ENCODE measurements around the gene BSDC1.

The BSDC1 gene

GRCh38 chr1:32350785-32351398 lies 43.3 kb downstream of the BSDC1 start:
- peak overlapping the region; percentile 44 for H3K18ac ChIP-seq (ENCODE audit: low read length)
- peak overlapping the region; percentile 99 for H2AFZ ChIP-seq (ENCODE audit: low read length)
- H2BK15ac ChIP-seq (ENCODE audit: low read length): no peak overlapping the region
- H2BK12ac ChIP-seq (ENCODE audit: low read length): no peak overlapping the region
- no peaks in the 10 kb centered on the region for H3K79me1 ChIP-seq (ENCODE audit: low read depth, low read length)
- H3K27ac ChIP-seq (replicated peaks; ENCODE audit: low read length): peak overlapping the region; percentile 80
- H3K9me3 ChIP-seq (replicated peaks in 1 of 2; ENCODE audit: control insufficient read depth in 2 of 2, insufficient read depth in 1 of 2, low read depth in 1 of 2, low read length in 2 of 2): peaks cover 4 to 5% of the 10 kb centered on the region in 2 donors
- H3K36me3 ChIP-seq (replicated peaks in 1 of 2; ENCODE audit: control insufficient read depth in 2 of 2, insufficient read depth in 2 of 2, low read length in 2 of 2): no peaks in the 10 kb centered on the region
- peak overlapping the region; percentile 77 for H2BK5ac ChIP-seq (ENCODE audit: low read length)
- no peak overlapping the region for H3K9ac ChIP-seq (ENCODE audit: low read depth, low read length, poor library complexity)
- no peak overlapping the region for H2AK5ac ChIP-seq (ENCODE audit: low read depth, low read length)
- WGBS, 2 donors (ENCODE audit: extremely low coverage in 2 of 2, insufficient read length in 2 of 2, insufficient replicate concordance in 1 of 2): no CpG with 5 or more reads among the region's 28 CpGs
- H3K4me1 ChIP-seq (ENCODE audit: control insufficient read depth in 2 of 2, insufficient read depth in 1 of 2, low read depth in 1 of 2, low read length in 2 of 2): peaks cover 4 to 24% of the 10 kb centered on the region in 2 donors
- H3K23ac ChIP-seq (ENCODE audit: low read depth, low read length, poor library complexity): peak overlapping the region; percentile 25
- no peak overlapping the region for H4K8ac ChIP-seq (ENCODE audit: low read depth, low read length)
- H2BK120ac ChIP-seq (ENCODE audit: low read depth, low read length): no peak overlapping the region
- H3K14ac ChIP-seq (ENCODE audit: low read length): no peak overlapping the region
- H4K91ac ChIP-seq (ENCODE audit: low read depth, low read length, poor library complexity): no peak overlapping the region
- no peak overlapping the region for H3K4me2 ChIP-seq (ENCODE audit: insufficient read depth, low read length, poor library complexity, severe bottlenecking)
- peak overlapping the region; percentile 84 to 88 for H3K4me3 ChIP-seq (ENCODE audit: low read length in 2 of 2)
- DNase-seq (ENCODE audit: low spot score): no peak
- no peaks in the 10 kb centered on the region for H3K27me3 ChIP-seq (ENCODE audit: control insufficient read depth in 3 of 3, insufficient read depth in 3 of 3, low read depth in 1 of 3, low read length in 3 of 3)
- H3K4ac ChIP-seq (ENCODE audit: low read length): no peak overlapping the region

- H3K23ac ChIP-seq (ENCODE audit: low read depth, low read length, poor library complexity): no peak overlapping the region
- H3K9ac ChIP-seq (ENCODE audit: low read depth, low read length, poor library complexity): no peak overlapping the region
- peaks cover 4 to 22% of the 10 kb centered on the region in 2 donors for H3K4me1 ChIP-seq (ENCODE audit: control insufficient read depth in 2 of 2, insufficient read depth in 1 of 2, low read depth in 1 of 2, low read length in 2 of 2)
- no peak overlapping the region for H3K14ac ChIP-seq (ENCODE audit: low read length)
- no peaks in the 10 kb centered on the region for H3K79me1 ChIP-seq (ENCODE audit: low read depth, low read length)
- H4K91ac ChIP-seq (ENCODE audit: low read depth, low read length, poor library complexity): no peak overlapping the region
- H3K27ac ChIP-seq (replicated peaks; ENCODE audit: low read length): no peak overlapping the region
- no peaks in the 10 kb centered on the region for H3K36me3 ChIP-seq (replicated peaks in 1 of 2; ENCODE audit: control insufficient read depth in 2 of 2, insufficient read depth in 2 of 2, low read length in 2 of 2)
- H2BK15ac ChIP-seq (ENCODE audit: low read length): no peak overlapping the region
- no peak overlapping the region for H3K4me3 ChIP-seq (ENCODE audit: low read length in 2 of 2)
- no peak overlapping the region for H4K8ac ChIP-seq (ENCODE audit: low read depth, low read length)
- H3K4me2 ChIP-seq (ENCODE audit: insufficient read depth, low read length, poor library complexity, severe bottlenecking): no peak overlapping the region
- no peak overlapping the region for H3K18ac ChIP-seq (ENCODE audit: low read length)
- no peak for DNase-seq (ENCODE audit: low spot score)
- H2AK5ac ChIP-seq (ENCODE audit: low read depth, low read length): no peak overlapping the region
- H2BK5ac ChIP-seq (ENCODE audit: low read length): no peak overlapping the region
- H3K27me3 ChIP-seq (ENCODE audit: control insufficient read depth in 3 of 3, insufficient read depth in 3 of 3, low read depth in 1 of 3, low read length in 3 of 3): no peaks in the 10 kb centered on the region
- peaks cover 4 to 5% of the 10 kb centered on the region in 2 donors for H3K9me3 ChIP-seq (replicated peaks in 1 of 2; ENCODE audit: control insufficient read depth in 2 of 2, insufficient read depth in 1 of 2, low read depth in 1 of 2, low read length in 2 of 2)
- H2AFZ ChIP-seq (ENCODE audit: low read length): no peak overlapping the region
- no peak overlapping the region for H2BK12ac ChIP-seq (ENCODE audit: low read length)
- H2BK120ac ChIP-seq (ENCODE audit: low read depth, low read length): no peak overlapping the region
- no CpG with 5 or more reads among the region's 8 CpGs for WGBS, 2 donors (ENCODE audit: extremely low coverage in 2 of 2, insufficient read length in 2 of 2, insufficient replicate concordance in 1 of 2)
- H3K4ac ChIP-seq (ENCODE audit: low read length): no peak overlapping the region
These were observed 45.0 kb downstream of the BSDC1 start for GRCh38 chr1:32349211-32349708.

DNA sequence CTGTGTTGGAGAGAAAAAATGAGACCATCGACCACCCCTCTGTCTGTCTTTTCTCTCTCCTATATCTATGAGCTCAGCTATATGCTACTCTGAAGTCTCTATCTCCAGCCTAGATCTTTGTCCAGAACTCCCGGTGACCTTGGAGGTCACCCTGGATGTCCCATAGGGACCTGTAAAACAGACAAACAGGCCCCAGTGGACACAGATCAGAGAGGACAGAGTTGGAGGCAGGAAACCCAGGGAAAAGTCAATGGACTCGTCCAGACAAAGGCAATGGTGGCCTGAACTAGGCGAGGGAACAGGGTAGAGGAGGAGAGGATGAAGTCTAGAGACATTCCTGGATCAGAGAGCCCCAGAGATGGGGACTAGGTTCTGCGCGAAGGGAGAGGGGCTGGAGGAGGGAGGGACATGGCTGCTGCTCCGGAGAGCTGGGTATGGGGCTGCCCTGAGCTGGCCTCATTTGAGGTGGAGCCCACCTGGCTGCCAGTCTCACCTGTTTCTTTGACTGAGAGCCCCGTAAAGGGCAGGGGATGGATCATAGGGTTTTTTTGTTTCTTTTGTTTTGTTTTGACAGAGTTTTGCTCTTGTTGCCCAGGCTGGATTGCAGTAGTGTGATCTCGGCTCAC lies 47.6 kb downstream of the BSDC1 start:
- Histone ChIP-seq H3K18ac (ENCODE audit: low read length) (no peak overlapping the region), H3K27me3 (ENCODE audit: control insufficient read depth in 3 of 3, insufficient read depth in 3 of 3, low read depth in 1 of 3, low read length in 3 of 3) (no peaks in the 10 kb centered on the region), H2AK5ac (ENCODE audit: low read depth, low read length) (no peak overlapping the region), H3K4me2 (ENCODE audit: insufficient read depth, low read length, poor library complexity, severe bottlenecking) (no peak overlapping the region), H3K4me1 (ENCODE audit: control insufficient read depth in 2 of 2, insufficient read depth in 1 of 2, low read depth in 1 of 2, low read length in 2 of 2) (no peaks in the 10 kb centered on the region), H3K9ac (ENCODE audit: low read depth, low read length, poor library complexity) (peak overlapping the region; percentile 1), H3K36me3 (replicated peaks in 1 of 2; ENCODE audit: control insufficient read depth in 2 of 2, insufficient read depth in 2 of 2, low read length in 2 of 2) (no peaks in the 10 kb centered on the region), H2BK12ac (ENCODE audit: low read length) (no peak overlapping the region), H4K91ac (ENCODE audit: low read depth, low read length, poor library complexity) (no peak overlapping the region), H2BK15ac (ENCODE audit: low read length) (no peak overlapping the region), H2BK5ac (ENCODE audit: low read length) (no peak overlapping the region), H2BK120ac (ENCODE audit: low read depth, low read length) (no peak overlapping the region), H3K4me3 (ENCODE audit: low read length in 2 of 2) (no peak overlapping the region), H3K14ac (ENCODE audit: low read length) (no peak overlapping the region), H4K8ac (ENCODE audit: low read depth, low read length) (no peak overlapping the region), H3K4ac (ENCODE audit: low read length) (no peak overlapping the region), H3K27ac (replicated peaks; ENCODE audit: low read length) (no peak overlapping the region), H3K9me3 (replicated peaks in 1 of 2; ENCODE audit: control insufficient read depth in 2 of 2, insufficient read depth in 1 of 2, low read depth in 1 of 2, low read length in 2 of 2) (peaks cover 4 to 5% of the 10 kb centered on the region in 2 donors), H2AFZ (ENCODE audit: low read length) (no peak overlapping the region), H3K79me1 (ENCODE audit: low read depth, low read length) (no peaks in the 10 kb centered on the region), H3K23ac (ENCODE audit: low read depth, low read length, poor library complexity) (no peak overlapping the region)
- DNase-seq (ENCODE audit: low spot score): no peak
- no CpG with 5 or more reads among the region's 9 CpGs for WGBS, 2 donors (ENCODE audit: extremely low coverage in 2 of 2, insufficient read length in 2 of 2, insufficient replicate concordance in 1 of 2)

DNA sequence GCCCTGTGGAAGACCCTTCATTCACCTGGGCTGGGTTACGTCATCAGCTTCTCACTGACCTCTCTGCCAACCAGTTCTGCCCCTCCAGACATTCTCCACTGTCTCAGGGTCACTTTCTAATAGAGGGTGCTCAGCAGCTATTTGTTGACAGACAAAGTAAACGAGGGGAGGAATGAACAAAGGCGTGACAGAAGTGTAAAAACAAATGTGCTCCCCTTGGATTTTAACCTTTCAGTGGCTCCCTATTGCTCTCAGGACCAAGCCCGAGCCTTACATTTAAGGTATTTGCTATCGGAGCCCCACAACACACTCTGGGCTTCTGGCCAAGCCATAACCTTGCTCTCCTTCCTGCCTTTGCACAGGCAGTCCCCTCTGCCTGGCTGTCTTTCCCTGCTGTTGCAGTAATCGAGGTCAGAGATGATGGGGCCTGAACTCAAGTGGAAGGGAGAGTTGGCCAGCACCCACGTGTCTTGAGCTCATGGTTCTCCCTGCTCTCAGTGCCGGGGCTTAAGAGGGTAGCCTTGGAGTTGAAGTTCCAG lies 48.9 kb downstream of the BSDC1 start:
- WGBS, 2 donors (ENCODE audit: extremely low coverage in 2 of 2, insufficient read length in 2 of 2, insufficient replicate concordance in 1 of 2): no CpG with 5 or more reads among the region's 8 CpGs
- no peak overlapping the region for H3K9ac ChIP-seq (ENCODE audit: low read depth, low read length, poor library complexity)
- peaks cover 0 to under 1% of the 10 kb centered on the region in 2 donors for H3K9me3 ChIP-seq (replicated peaks in 1 of 2; ENCODE audit: control insufficient read depth in 2 of 2, insufficient read depth in 1 of 2, low read depth in 1 of 2, low read length in 2 of 2)
- H4K91ac ChIP-seq (ENCODE audit: low read depth, low read length, poor library complexity): no peak overlapping the region
- no peak overlapping the region for H2BK5ac ChIP-seq (ENCODE audit: low read length)
- no peak overlapping the region for H3K18ac ChIP-seq (ENCODE audit: low read length)
- peak overlapping the region in 1 of 2 donors; percentile 43 for H3K4me3 ChIP-seq (ENCODE audit: low read length in 2 of 2)
- H2AK5ac ChIP-seq (ENCODE audit: low read depth, low read length): no peak overlapping the region
- no peaks in the 10 kb centered on the region for H3K36me3 ChIP-seq (replicated peaks in 1 of 2; ENCODE audit: control insufficient read depth in 2 of 2, insufficient read depth in 2 of 2, low read length in 2 of 2)
- H3K4ac ChIP-seq (ENCODE audit: low read length): no peak overlapping the region
- no peak for DNase-seq (ENCODE audit: low spot score)
- no peak overlapping the region for H2AFZ ChIP-seq (ENCODE audit: low read length)
- no peak overlapping the region for H2BK120ac ChIP-seq (ENCODE audit: low read depth, low read length)
- H2BK12ac ChIP-seq (ENCODE audit: low read length): no peak overlapping the region
- no peak overlapping the region for H4K8ac ChIP-seq (ENCODE audit: low read depth, low read length)
- no peaks in the 10 kb centered on the region for H3K4me1 ChIP-seq (ENCODE audit: control insufficient read depth in 2 of 2, insufficient read depth in 1 of 2, low read depth in 1 of 2, low read length in 2 of 2)
- no peaks in the 10 kb centered on the region for H3K27me3 ChIP-seq (ENCODE audit: control insufficient read depth in 3 of 3, insufficient read depth in 3 of 3, low read depth in 1 of 3, low read length in 3 of 3)
- peak overlapping the region; percentile 49 for H3K23ac ChIP-seq (ENCODE audit: low read depth, low read length, poor library complexity)
- H3K14ac ChIP-seq (ENCODE audit: low read length): no peak overlapping the region
- H3K4me2 ChIP-seq (ENCODE audit: insufficient read depth, low read length, poor library complexity, severe bottlenecking): no peak overlapping the region
- no peak overlapping the region for H2BK15ac ChIP-seq (ENCODE audit: low read length)
- H3K27ac ChIP-seq (replicated peaks; ENCODE audit: low read length): no peak overlapping the region
- no peaks in the 10 kb centered on the region for H3K79me1 ChIP-seq (ENCODE audit: low read depth, low read length)
